ENCODE data around the gene THRB.

THRB gene

DNA sequence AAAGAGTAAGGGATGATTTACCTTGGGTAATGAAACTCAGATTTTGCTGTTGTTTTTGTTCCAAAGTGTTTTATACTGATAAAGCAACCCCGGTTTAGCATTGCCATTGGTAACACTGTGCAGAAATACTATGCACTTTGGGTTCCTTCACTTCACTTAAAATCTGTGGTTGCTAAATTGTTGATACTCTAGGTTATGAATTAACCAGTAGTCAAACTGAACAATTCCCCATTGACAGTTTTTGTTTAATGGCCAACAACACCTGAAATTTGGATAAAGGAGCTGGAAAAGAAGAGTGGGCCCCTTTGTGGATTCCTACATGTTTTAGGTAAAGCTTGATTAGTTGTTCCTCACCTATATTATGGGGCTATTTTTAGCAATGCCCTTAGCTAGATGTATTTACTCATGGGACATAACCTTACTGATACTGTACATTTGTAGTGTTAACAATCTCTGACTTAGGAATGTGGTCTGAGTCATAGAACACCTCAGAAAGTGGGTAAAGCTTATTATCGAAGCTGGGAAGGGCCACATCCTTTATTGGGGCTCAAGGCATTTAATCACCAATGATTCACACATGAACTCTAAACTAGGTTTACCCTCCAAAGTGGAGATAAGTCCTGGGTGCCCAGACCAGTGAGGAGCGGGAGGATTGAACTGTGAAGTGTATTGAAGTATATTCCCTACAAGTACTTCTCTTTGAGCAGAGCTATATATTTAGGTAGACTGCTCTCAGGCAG is 29.5 kb upstream of the THRB start:
- no peak overlapping the region for H3K27ac ChIP-seq (ENCODE audit: low read depth, low read length)
- peaks cover 54% of the 10 kb centered on the region for H3K27me3 ChIP-seq (ENCODE audit: control insufficient read depth, insufficient read depth, low read length)
- no peaks in the 10 kb centered on the region for H3K36me3 ChIP-seq (ENCODE audit: control insufficient read depth, insufficient read depth, low read length)
- no peak overlapping the region for H3K9ac ChIP-seq (ENCODE audit: low read length)
- no peak overlapping the region for H3K4me3 ChIP-seq (ENCODE audit: low read depth, low read length)
- H3K9me3 ChIP-seq (ENCODE audit: control insufficient read depth, insufficient read depth, low read depth, low read length), result no peaks in the 10 kb centered on the region
- peaks cover 22% of the 10 kb centered on the region for H3K4me1 ChIP-seq (ENCODE audit: control insufficient read depth, insufficient read depth, low read length)

DNA sequence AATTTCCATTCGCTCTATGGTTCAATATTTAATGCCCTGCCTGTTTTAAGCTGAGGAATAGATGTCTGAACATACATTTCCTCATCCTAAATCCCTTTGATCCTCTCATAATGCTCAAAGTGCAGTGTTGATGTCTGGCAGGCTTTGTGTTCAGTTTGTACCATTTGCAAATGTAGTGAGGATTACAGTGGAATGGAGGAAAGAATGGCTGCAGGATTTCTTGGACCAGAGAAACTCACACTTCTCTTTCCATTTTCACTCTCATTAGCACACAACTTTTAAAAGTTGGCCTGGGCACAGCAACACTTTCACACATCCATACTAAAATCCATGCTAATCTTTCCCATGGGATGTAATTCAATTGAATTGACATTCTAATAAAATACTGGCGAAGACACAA is 28.6 kb upstream of the THRB start:
- no peak overlapping the region for H3K9ac ChIP-seq (ENCODE audit: low read length)
- no peak overlapping the region for H3K4me3 ChIP-seq (ENCODE audit: low read depth, low read length)
- no peaks in the 10 kb centered on the region for H3K9me3 ChIP-seq (ENCODE audit: control insufficient read depth, insufficient read depth, low read depth, low read length)
- H3K27me3 ChIP-seq (ENCODE audit: control insufficient read depth, insufficient read depth, low read length), result peaks cover 64% of the 10 kb centered on the region
- peaks cover 29% of the 10 kb centered on the region for H3K4me1 ChIP-seq (ENCODE audit: control insufficient read depth, insufficient read depth, low read length)
- no peak overlapping the region for H3K27ac ChIP-seq (ENCODE audit: low read depth, low read length)
- no peaks in the 10 kb centered on the region for H3K36me3 ChIP-seq (ENCODE audit: control insufficient read depth, insufficient read depth, low read length)

- peaks cover 65% of the 10 kb centered on the region for H3K27me3 ChIP-seq (ENCODE audit: control insufficient read depth, insufficient read depth, low read length)
- peaks cover 29% of the 10 kb centered on the region for H3K4me1 ChIP-seq (ENCODE audit: control insufficient read depth, insufficient read depth, low read length)
- no peaks in the 10 kb centered on the region for H3K36me3 ChIP-seq (ENCODE audit: control insufficient read depth, insufficient read depth, low read length)
- peak overlapping the region; percentile 49 for H3K9ac ChIP-seq (ENCODE audit: low read length)
- no peak overlapping the region for H3K27ac ChIP-seq (ENCODE audit: low read depth, low read length)
- H3K9me3 ChIP-seq (ENCODE audit: control insufficient read depth, insufficient read depth, low read depth, low read length), result no peaks in the 10 kb centered on the region
- peak overlapping the region; percentile 65 for H3K4me3 ChIP-seq (ENCODE audit: low read depth, low read length)
Observed at GRCh38 chr3:24522146-24522579, 27.5 kb upstream of the THRB start.

DNA sequence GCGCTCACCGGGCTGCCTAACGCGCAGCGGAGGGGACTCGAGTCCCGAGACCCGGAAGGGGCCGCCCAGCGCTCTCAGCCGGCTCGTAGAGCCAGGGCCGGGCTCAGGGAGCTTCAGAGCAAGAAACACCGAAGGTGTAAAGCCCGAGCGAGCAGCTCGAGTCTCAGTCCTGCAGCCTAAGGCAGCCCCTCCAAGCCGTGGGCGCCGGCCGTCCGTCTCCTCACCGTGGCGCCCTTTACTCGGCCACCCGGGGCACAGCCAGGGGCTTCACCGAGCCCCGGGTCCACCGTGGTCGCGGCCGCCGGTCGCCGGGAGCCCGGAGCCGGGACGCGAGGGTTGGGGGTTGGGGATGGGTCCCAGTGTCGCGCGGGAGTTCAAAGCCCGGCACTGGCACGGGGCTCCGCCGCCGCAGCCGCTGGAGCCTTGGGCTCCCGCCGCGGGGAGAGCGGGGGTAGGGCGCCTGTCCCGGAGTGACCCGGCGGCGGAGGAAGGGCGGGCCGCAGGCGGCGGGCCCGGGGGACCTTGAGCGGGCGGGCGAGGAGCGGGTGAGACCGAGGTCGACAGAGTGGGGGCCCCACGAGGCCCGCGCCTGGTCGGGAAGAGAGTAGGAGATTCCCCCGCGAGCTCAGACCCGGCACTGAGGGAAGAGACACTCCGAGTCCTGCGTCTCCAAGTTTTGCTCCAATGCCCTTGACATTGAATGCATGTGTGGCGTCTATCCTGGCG is 26.9 kb upstream of the THRB start:
- Histone ChIP-seq H3K27ac (ENCODE audit: low read depth, low read length) (no peak overlapping the region), H3K4me1 (ENCODE audit: control insufficient read depth, insufficient read depth, low read length) (peaks cover 29% of the 10 kb centered on the region), H3K9ac (ENCODE audit: low read length) (peak overlapping the region; percentile 49), H3K9me3 (ENCODE audit: control insufficient read depth, insufficient read depth, low read depth, low read length) (no peaks in the 10 kb centered on the region), H3K4me3 (ENCODE audit: low read depth, low read length) (peak overlapping the region; percentile 65), H3K27me3 (ENCODE audit: control insufficient read depth, insufficient read depth, low read length) (peaks cover 65% of the 10 kb centered on the region), H3K36me3 (ENCODE audit: control insufficient read depth, insufficient read depth, low read length) (no peaks in the 10 kb centered on the region)

DNA sequence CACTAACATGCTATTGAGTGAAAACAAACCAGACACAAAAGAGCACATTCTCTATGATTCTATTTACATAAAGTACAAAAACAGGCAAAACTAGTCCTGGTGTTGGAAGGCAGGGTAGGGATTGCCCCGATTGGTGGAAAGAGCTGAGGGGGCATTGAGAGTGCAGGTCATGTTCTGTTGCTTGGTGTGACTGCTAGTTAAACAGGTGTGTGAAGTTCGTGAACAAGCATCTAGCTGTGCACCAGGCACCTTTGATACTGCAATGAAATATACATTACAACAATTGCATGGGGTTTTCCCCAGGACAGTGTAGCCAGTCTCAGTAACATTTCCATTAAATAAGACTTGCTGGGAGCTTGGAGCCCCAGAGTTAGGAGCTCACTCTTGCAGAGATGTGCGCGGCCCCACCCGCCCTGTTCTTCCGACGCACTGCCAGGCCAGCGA is 26.3 kb upstream of the THRB start:
- H3K4me3 ChIP-seq (ENCODE audit: low read depth, low read length), result peak overlapping the region; percentile 65
- peak overlapping the region; percentile 49 for H3K9ac ChIP-seq (ENCODE audit: low read length)
- H3K9me3 ChIP-seq (ENCODE audit: control insufficient read depth, insufficient read depth, low read depth, low read length), result no peaks in the 10 kb centered on the region
- H3K4me1 ChIP-seq (ENCODE audit: control insufficient read depth, insufficient read depth, low read length), result peaks cover 29% of the 10 kb centered on the region
- H3K27me3 ChIP-seq (ENCODE audit: control insufficient read depth, insufficient read depth, low read length), result peaks cover 65% of the 10 kb centered on the region
- no peaks in the 10 kb centered on the region for H3K36me3 ChIP-seq (ENCODE audit: control insufficient read depth, insufficient read depth, low read length)
- H3K27ac ChIP-seq (ENCODE audit: low read depth, low read length), result no peak overlapping the region

DNA sequence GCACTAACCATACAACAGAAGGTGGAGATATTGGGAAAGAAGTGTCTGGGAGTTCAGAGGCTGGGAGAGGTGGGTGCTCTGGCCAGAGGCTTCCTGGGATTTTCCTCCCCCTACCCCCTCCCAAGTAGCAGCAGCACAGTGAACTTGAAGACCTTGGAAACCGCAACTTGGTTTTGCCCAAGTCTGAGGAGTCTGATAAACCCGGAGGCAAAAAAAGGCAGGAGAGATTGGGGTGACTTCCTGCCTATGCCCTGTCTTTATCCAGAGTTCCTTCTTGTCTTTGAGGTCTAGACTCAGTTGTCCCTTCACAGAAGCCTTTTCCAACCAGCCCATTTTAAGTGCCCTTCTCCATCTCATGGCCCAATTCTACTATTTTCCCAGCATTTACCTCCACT is 25.4 kb upstream of the THRB start:
- Histone ChIP-seq H3K9ac (ENCODE audit: low read length) (no peak overlapping the region), H3K36me3 (ENCODE audit: control insufficient read depth, insufficient read depth, low read length) (no peaks in the 10 kb centered on the region), H3K9me3 (ENCODE audit: control insufficient read depth, insufficient read depth, low read depth, low read length) (no peaks in the 10 kb centered on the region), H3K27me3 (ENCODE audit: control insufficient read depth, insufficient read depth, low read length) (peaks cover 63% of the 10 kb centered on the region), H3K4me3 (ENCODE audit: low read depth, low read length) (no peak overlapping the region), H3K4me1 (ENCODE audit: control insufficient read depth, insufficient read depth, low read length) (peaks cover 29% of the 10 kb centered on the region), H3K27ac (ENCODE audit: low read depth, low read length) (no peak overlapping the region)

DNA sequence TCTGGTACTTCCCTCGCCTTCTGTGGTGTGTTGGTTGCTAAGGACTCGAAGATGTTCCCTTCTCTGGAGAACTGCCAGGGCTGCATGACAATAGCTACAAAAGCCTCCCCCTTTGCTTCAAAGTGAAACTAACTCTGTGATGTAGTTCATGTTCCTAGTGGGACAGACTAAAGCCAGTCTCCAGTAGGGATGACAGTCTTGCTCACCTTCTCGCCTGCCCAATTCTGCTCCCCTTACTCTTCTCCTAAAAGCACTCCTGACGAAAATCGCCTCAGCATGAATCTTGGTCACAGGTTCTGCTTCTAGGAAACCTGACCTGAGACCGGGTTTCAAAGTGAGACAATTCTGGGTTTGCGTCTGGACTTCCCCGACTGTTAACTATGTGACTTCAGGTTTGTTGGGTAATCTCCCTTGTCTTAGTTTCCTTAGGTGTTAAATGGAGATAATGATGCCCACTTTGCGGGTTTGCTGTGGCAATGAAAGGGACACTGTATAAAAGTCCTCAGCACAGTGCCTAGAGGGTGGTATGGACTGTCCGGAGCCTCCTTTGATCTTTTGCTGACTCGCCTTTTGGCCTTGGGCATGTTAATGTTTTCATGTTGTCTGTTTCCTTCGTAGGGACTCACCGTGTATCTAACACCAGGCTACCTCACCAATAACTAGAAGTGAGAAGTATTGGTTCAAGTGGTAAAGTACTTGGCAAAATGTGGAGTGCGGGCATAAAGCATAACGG is 24.9 kb upstream of the THRB start:
- Histone ChIP-seq H3K27me3 (ENCODE audit: control insufficient read depth, insufficient read depth, low read length) (peaks cover 63% of the 10 kb centered on the region), H3K27ac (ENCODE audit: low read depth, low read length) (no peak overlapping the region), H3K4me1 (ENCODE audit: control insufficient read depth, insufficient read depth, low read length) (peaks cover 29% of the 10 kb centered on the region), H3K9ac (ENCODE audit: low read length) (no peak overlapping the region), H3K4me3 (ENCODE audit: low read depth, low read length) (peak overlapping the region; percentile 24), H3K36me3 (ENCODE audit: control insufficient read depth, insufficient read depth, low read length) (no peaks in the 10 kb centered on the region), H3K9me3 (ENCODE audit: control insufficient read depth, insufficient read depth, low read depth, low read length) (no peaks in the 10 kb centered on the region)

- H3K36me3 ChIP-seq (ENCODE audit: control insufficient read depth, insufficient read depth, low read length), result no peaks in the 10 kb centered on the region
- H3K27ac ChIP-seq (ENCODE audit: low read depth, low read length), result no peak overlapping the region
- no peaks in the 10 kb centered on the region for H3K9me3 ChIP-seq (ENCODE audit: control insufficient read depth, insufficient read depth, low read depth, low read length)
- H3K4me1 ChIP-seq (ENCODE audit: control insufficient read depth, insufficient read depth, low read length), result peaks cover 29% of the 10 kb centered on the region
- peak overlapping the region; percentile 24 for H3K4me3 ChIP-seq (ENCODE audit: low read depth, low read length)
- no peak overlapping the region for H3K9ac ChIP-seq (ENCODE audit: low read length)
- peaks cover 58% of the 10 kb centered on the region for H3K27me3 ChIP-seq (ENCODE audit: control insufficient read depth, insufficient read depth, low read length)
Observed at GRCh38 chr3:24518990-24519367, 24.3 kb upstream of the THRB start.

- Histone ChIP-seq H3K27me3 (ENCODE audit: control insufficient read depth, insufficient read depth, low read length) (peaks cover 10% of the 10 kb centered on the region), H3K4me1 (ENCODE audit: control insufficient read depth, insufficient read depth, low read length) (peaks cover 7% of the 10 kb centered on the region), H3K27ac (ENCODE audit: low read depth, low read length) (no peak overlapping the region), H3K9ac (ENCODE audit: low read length) (no peak overlapping the region), H3K9me3 (ENCODE audit: control insufficient read depth, insufficient read depth, low read depth, low read length) (no peaks in the 10 kb centered on the region), H3K4me3 (ENCODE audit: low read depth, low read length) (no peak overlapping the region), H3K36me3 (ENCODE audit: control insufficient read depth, insufficient read depth, low read length) (no peaks in the 10 kb centered on the region)
Observed at GRCh38 chr3:24514119-24514518, 19.5 kb upstream of the THRB start.

DNA sequence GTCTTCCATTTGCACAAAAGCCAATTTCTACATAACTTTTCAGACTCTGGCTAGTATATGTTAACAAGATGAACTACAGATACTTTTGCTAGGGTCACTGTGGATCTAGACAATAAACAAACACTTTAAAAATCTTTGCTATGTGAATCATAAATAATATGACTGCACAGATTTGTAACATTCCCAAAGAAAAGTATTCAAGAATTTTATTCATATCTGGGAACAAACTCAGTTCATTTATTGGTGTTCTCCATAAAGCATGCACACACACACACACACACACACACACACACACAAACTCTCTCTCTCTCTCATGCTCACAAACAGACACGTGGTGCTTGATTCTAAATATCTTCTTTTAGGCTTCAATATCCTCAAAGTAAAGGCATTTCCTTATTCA is 18.8 kb upstream of the THRB start:
- Histone ChIP-seq H3K4me1 (ENCODE audit: control insufficient read depth, insufficient read depth, low read length) (peaks cover under 1% of the 10 kb centered on the region; the same call in 1 of the 2 replicates), H3K9me3 (ENCODE audit: control insufficient read depth, insufficient read depth, low read depth, low read length) (no peaks in the 10 kb centered on the region), H3K27me3 (ENCODE audit: control insufficient read depth, insufficient read depth, low read length) (peaks cover 4% of the 10 kb centered on the region; the same call in 1 of the 2 replicates), H3K9ac (ENCODE audit: low read length) (no peak overlapping the region), H3K4me3 (ENCODE audit: low read depth, low read length) (no peak overlapping the region), H3K36me3 (ENCODE audit: control insufficient read depth, insufficient read depth, low read length) (no peaks in the 10 kb centered on the region), H3K27ac (ENCODE audit: low read depth, low read length) (no peak overlapping the region)

Measured in HUES6 (cell line).